Posterior cingulate gyrus (tissue), 11 donors: ENCODE measurements around the gene TM9SF4.
A peak's percentile ranks its signal among the peaks of the same experiment; 100 is the strongest.

ENCODE experiments used
- DNase-seq, 10 donors: peaks; one replicate each; pipeline versions ENCODE4 v3.0.0 to v3.0.0-alpha.2; 2020 to 2021; ENCODE audit warnings: mixed read lengths in 3 of 10
- intact Hi-C: fragments of 100-400 bp; cut with DNase I; formaldehyde crosslinking; loops from one replicate; pipeline ENCODE4 v1.15.1; 2023

TM9SF4 gene

GRCh38 chr20:32204205-32205109, 94.9 kb downstream of the TM9SF4 start:
- peak in 1 of 10 donors; percentile 10 for DNase-seq
- intact Hi-C loops: loop anchor here (5.0 to 10.0 kb wide), 3 partner anchors 153 to 380 kb away; partner anchors contain the start of gene ASXL1

DNA sequence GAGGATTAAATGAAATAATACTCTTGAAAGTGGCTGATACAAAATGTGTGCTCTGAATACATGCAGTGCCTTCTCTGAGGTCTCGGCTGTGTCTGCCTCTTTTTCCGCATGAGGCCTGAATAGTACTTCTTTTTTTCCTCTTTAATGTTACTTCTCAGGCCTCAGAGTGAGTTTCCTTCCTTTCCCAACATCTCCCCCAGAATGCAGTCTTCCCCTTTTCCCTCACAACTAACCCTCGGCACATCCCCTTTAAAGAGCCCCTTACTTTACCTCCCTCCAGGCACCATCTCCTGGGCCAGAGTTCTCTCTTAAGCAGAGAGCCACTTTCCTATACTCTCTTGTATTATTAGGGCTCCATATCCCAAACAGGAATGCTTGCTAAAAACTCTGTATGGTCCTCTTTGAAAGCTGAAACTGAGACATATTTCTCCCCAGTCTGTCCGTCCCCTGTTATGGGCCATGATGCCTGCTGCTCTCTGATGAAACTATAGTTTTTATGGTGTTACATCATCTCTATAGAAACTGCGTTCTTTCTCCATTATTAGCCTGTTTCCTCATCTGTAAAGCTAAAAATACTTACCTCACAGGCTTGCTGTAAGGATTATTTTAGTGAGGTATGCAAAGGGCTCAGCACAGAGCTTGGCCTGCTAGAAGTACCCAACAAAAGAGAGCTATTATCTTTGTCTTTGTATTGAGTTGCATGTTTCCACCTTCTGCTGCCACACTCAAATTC, 95.8 kb downstream of the TM9SF4 start:
- intact Hi-C loops: loop anchor here (5.0 to 10.0 kb wide), 3 partner anchors 152 to 380 kb away; partner anchors contain the start of gene ASXL1
- no peak for DNase-seq

- DNase-seq: no peak
- intact Hi-C loops: loop anchor here (5.0 to 10.0 kb wide), 3 partner anchors 151 to 381 kb away; partner anchors contain the start of gene ASXL1
Observed at GRCh38 chr20:32205843-32206759, 96.6 kb downstream of the TM9SF4 start.

GRCh38 chr20:32206760-32207625, 97.5 kb downstream of the TM9SF4 start:
- DNase-seq: no peak
- intact Hi-C loops: loop anchor here (1.0 to 10.0 kb wide), 5 partner anchors 70 to 382 kb away; partner anchors contain the start of genes ASXL1, KIF3B and TM9SF4

- peak; percentile 85 to 98 (median 88) for DNase-seq
- intact Hi-C loops: loop anchor here (1.0 to 10.0 kb wide), 5 partner anchors 69 to 383 kb away; partner anchors contain the start of genes ASXL1, KIF3B and TM9SF4
Observed at GRCh38 chr20:32207626-32208498, 98.3 kb downstream of the TM9SF4 start, which contains the start of the genes PLAGL2 and POFUT1. Gene PLAGL2, minus strand, starts transcription at chr20:32207743. Its CDS starts 5,565 bp downstream, at chr20:32202178. Gene POFUT1, plus strand, starts transcription at chr20:32207880. Its CDS starts 62 bp downstream, at chr20:32207942.

GRCh38 chr20:32208499-32209154, 99.1 kb downstream of the TM9SF4 start:
- intact Hi-C loops: loop anchor here (5.0 to 10.0 kb wide), 3 partner anchors 149 to 384 kb away; partner anchors contain the start of gene ASXL1
- no peak for DNase-seq

DNA sequence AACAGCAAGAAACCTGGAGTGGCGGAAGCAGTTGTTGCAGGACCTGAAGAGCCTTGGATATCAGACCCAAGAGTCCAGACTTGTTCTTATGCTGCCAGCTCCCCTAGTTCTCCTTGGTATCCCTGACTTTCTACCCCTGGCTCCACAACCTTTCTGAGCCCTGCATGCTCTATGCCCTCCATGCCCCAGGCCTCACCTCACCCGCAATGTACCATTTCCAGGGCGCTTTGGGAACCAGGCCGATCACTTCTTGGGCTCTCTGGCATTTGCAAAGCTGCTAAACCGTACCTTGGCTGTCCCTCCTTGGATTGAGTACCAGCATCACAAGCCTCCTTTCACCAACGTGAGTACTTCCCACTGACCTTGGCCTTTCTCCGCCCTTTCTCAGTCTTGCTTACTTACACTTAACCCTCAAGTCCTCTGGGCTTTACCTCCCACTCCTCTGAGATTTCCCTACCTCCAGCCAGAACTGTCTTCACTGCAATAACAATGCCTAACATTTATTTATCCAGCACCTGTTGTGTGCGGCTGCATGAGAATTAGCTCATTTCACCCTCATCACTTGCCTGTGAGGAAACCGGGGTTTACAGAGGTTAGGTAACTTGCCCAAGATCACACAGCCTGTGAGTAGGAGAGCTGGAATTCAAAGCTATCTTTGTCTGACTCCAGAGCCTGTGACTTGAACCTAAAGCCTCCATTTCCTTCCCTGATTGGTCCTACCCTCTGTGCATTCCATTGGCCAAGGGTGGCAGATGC, 100.5 kb downstream of the TM9SF4 start:
- intact Hi-C loops: loop anchor here (5.0 to 10.0 kb wide), 3 partner anchors 147 to 385 kb away; partner anchors contain the start of gene ASXL1

GRCh38 chr20:32213870-32214269, 104.4 kb downstream of the TM9SF4 start:
- no peak for DNase-seq
- intact Hi-C loops: no loop called here

More for the DNA sequence above, 100.5 kb downstream of the TM9SF4 start:
- DNase-seq: no peak

- intact Hi-C loops: no loop called here
- DNase-seq: no peak
Observed at GRCh38 chr20:32215147-32215546, 105.6 kb downstream of the TM9SF4 start.

DNA sequence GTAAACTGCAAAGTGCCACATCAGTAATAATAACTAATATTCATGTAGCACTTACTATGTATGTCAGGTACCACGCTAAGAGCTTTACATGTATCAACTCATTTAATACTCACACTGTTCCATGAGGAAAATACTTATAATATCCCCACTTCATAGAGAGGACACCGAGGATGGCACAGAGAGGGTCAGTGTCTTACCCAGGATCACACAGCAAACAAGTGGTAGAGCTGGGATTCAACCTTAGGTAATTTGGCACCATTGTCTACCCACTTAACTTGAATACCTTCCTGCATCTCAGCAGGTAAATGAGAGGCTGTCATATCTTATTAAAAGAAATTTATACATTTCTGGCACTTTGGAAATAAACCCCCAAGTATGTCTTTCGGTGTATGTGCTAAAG, 106.2 kb downstream of the TM9SF4 start:
- no peak for DNase-seq
- intact Hi-C loops: no loop called here

GRCh38 chr20:32216179-32217142, 106.9 kb downstream of the TM9SF4 start:
- intact Hi-C loops: no loop called here
- DNase-seq: no peak
